HEK293T (cell line): ENCODE results near the gene TIAM1.

Experiments used
- CTCF ChIA-PET: fragments of 350-600 bp; formaldehyde crosslinking; extraction: SDS; loops from one replicate; lab custom pipeline; 2021; ENCODE audit warnings: antibody characterized with exemption, inconsistent platforms; lab: Yijun Ruan, JAX
- POLR2A ChIA-PET: fragments of 350-600 bp; formaldehyde crosslinking; extraction: SDS; loops from one replicate; lab custom pipeline; 2020; ENCODE audit warnings: antibody characterized with exemption, inconsistent platforms; lab: Yijun Ruan, JAX
- DNase-seq: peaks from one replicate; pipeline ENCODE4 v3.0.0; 2012; ENCODE audit warnings: mixed read lengths; ENCODE audit errors: extremely low spot score
- ARNT ChIP-seq: fragments of 450-650 bp; IDR thresholded peaks from 2 replicates; pipeline ENCODE4 v1.6.1; 2017; ENCODE audit warnings: mild to moderate bottlenecking
- BHLHE40 ChIP-seq: fragments of 450-650 bp; IDR thresholded peaks from 2 replicates; pipeline ENCODE4 v1.6.1; 2016; ENCODE audit warnings: mild to moderate bottlenecking, moderate library complexity, borderline replicate concordance
- CTBP1 ChIP-seq: fragments of 450-650 bp; IDR thresholded peaks from 2 replicates; pipeline ENCODE4 v1.6.1; 2016; ENCODE audit warnings: borderline replicate concordance
- ELF4 ChIP-seq: fragments of 450-650 bp; IDR thresholded peaks from 2 replicates; pipeline ENCODE4 v1.6.1; 2017; ENCODE audit warnings: antibody characterized with exemption
- FOXA1 ChIP-seq: fragments of 450-650 bp; IDR thresholded peaks from 2 replicates; pipeline ENCODE4 v1.6.1; 2016; ENCODE audit warnings: mild to moderate bottlenecking
- FOXK2 ChIP-seq: fragments of 450-650 bp; IDR thresholded peaks from 2 replicates; pipeline ENCODE4 v1.6.1; 2016; ENCODE audit warnings: mild to moderate bottlenecking
- FOXM1 ChIP-seq: fragments of 450-650 bp; IDR thresholded peaks from 2 replicates; pipeline ENCODE4 v1.6.1; 2017; ENCODE audit warnings: mild to moderate bottlenecking, borderline replicate concordance
- HDGF ChIP-seq: fragments of 450-650 bp; IDR thresholded peaks from 2 replicates; pipeline ENCODE4 v1.6.1; 2017; ENCODE audit warnings: antibody characterized with exemption, borderline replicate concordance
- L3MBTL2 ChIP-seq: fragments of 450-650 bp; conservative IDR thresholded peaks from 2 replicates; pipeline ENCODE4 v1.6.1; 2016; ENCODE audit warnings: mild to moderate bottlenecking
- LEF1 ChIP-seq: fragments of 450-650 bp; IDR thresholded peaks from 2 replicates; pipeline ENCODE4 v1.6.1; 2017; ENCODE audit warnings: mild to moderate bottlenecking, borderline replicate concordance
- NFRKB ChIP-seq: fragments of 450-650 bp; IDR thresholded peaks from 2 replicates; pipeline ENCODE4 v1.6.1; 2016; ENCODE audit warnings: mild to moderate bottlenecking, moderate library complexity
- SP1 ChIP-seq: fragments of 450-650 bp; IDR thresholded peaks from 2 replicates; pipeline ENCODE4 v1.6.1; 2017
- SUZ12 ChIP-seq: fragments of 450-650 bp; IDR thresholded peaks from 2 replicates; pipeline ENCODE4 v1.6.1; 2016; ENCODE audit warnings: mild to moderate bottlenecking
- TARDBP ChIP-seq: fragments of 450-650 bp; IDR thresholded peaks from 2 replicates; pipeline ENCODE4 v1.6.1; 2016
- ZNF384 ChIP-seq: fragments of 450-650 bp; IDR thresholded peaks from 2 replicates; pipeline ENCODE4 v1.6.1; 2016
- TF ChIP-seq, protein P1 (sequence below): fragments of 450-650 bp; IDR thresholded peaks from 2 replicates; pipeline ENCODE4 v1.6.1; 2016

The TIAM1 gene

DNA sequence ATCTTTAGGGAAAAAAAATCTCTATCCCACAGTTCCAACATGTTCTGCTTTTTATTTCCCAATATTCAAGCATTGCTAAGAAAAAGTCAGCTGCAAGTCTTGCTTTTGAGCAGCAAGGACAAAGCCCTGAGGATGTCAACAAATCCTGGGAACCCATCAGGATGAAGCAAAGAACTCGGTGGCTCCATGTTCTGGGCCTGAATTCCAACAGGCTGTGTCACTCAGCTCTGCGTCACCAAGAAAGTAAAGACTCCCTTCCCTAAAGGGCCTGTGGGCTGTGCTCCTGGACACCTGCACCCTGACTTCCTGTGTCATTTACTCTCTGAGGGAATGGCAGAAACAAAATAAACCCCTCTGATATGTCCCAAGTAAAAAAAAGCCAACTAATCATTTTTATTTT, 95.5 kb downstream of the TIAM1 start:
- DNase-seq = no peak
- ChIA-PET CTCF (no interaction called here), POLR2A (no interaction called here)
- no peak for TF ChIP-seq L3MBTL2
- no peak for TF ChIP-seq SP1
- no peak for TF ChIP-seq SUZ12
- TF ChIP-seq ZNF384 = no peak
- TF ChIP-seq TARDBP = no peak
- TF ChIP-seq CTBP1 = no peak
- TF ChIP-seq FOXM1 = no peak
- no peak for TF ChIP-seq NFRKB

DNA sequence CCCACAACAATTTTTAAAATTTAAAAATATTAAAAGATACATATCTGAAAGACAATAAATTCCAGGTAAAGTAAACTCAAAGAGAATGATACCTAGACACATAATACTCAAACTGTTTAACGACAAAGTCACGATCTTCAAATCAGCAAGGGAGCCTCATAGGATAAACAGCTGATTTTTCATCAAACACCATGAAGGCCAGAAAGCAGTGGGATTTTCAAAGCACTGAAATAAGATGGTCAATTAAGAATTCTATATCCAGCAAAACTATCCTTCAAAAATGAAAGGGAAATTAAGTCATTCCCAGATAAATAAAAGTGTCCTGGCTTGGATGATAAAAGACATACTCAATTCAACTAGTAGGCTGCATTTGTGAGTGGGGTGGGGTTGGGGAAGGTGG, 100.5 kb downstream of the TIAM1 start:
- TF ChIP-seq LEF1 = no peak
- TF ChIP-seq HDGF = no peak
- TF ChIP-seq FOXM1 = no peak
- TF ChIP-seq, protein P1, sequence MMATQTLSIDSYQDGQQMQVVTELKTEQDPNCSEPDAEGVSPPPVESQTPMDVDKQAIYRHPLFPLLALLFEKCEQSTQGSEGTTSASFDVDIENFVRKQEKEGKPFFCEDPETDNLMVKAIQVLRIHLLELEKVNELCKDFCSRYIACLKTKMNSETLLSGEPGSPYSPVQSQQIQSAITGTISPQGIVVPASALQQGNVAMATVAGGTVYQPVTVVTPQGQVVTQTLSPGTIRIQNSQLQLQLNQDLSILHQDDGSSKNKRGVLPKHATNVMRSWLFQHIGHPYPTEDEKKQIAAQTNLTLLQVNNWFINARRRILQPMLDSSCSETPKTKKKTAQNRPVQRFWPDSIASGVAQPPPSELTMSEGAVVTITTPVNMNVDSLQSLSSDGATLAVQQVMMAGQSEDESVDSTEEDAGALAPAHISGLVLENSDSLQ = no peak
- no peak for TF ChIP-seq NFRKB
- no peak for TF ChIP-seq SP1
- no peak for TF ChIP-seq TARDBP
- no peak for TF ChIP-seq BHLHE40
- TF ChIP-seq FOXK2 = no peak
- no peak for TF ChIP-seq CTBP1
- TF ChIP-seq FOXA1 = no peak
- TF ChIP-seq ZNF384 = no peak
- TF ChIP-seq ELF4 = no peak
- no peak for TF ChIP-seq L3MBTL2
- TF ChIP-seq SUZ12 = no peak
- TF ChIP-seq ARNT = no peak
- ChIA-PET POLR2A (no interaction called here), CTCF (no interaction called here)
- DNase-seq = no peak

DNA sequence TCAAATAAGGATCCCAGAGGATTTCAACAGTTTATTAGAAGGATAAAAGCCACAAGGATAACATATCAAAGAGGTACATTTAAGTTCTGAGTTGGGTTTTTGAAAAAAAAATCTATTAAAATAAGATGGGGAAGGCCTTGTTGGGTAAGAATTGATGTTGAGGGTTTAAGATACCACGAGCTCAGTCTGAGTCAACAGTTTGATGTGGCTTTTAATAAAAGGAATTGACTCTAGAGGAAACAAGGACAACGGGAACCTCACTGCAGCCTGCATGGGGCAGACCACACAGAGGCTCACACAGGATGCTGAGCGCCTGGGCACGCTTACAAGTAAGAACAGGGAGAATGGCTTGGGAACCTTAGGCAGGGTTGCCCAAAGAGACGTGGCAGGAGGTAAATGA, 107.5 kb downstream of the TIAM1 start:
- DNase-seq = no peak
- TF ChIP-seq FOXA1 = no peak
- no peak for TF ChIP-seq ELF4
- no peak for TF ChIP-seq ARNT
- TF ChIP-seq CTBP1 = no peak
- no peak for TF ChIP-seq LEF1
- TF ChIP-seq ZNF384 = no peak
- TF ChIP-seq NFRKB = no peak
- TF ChIP-seq BHLHE40 = no peak
- no peak for TF ChIP-seq TARDBP
- no peak for TF ChIP-seq FOXM1
- TF ChIP-seq SUZ12 = no peak
- no peak for TF ChIP-seq FOXK2
- ChIA-PET POLR2A (interaction anchor here (0.6 kb wide), 1 partner anchor 427 kb away, joined by 3 read pairs; no protein-coding TSS in a partner anchor), CTCF (no interaction called here)

DNA sequence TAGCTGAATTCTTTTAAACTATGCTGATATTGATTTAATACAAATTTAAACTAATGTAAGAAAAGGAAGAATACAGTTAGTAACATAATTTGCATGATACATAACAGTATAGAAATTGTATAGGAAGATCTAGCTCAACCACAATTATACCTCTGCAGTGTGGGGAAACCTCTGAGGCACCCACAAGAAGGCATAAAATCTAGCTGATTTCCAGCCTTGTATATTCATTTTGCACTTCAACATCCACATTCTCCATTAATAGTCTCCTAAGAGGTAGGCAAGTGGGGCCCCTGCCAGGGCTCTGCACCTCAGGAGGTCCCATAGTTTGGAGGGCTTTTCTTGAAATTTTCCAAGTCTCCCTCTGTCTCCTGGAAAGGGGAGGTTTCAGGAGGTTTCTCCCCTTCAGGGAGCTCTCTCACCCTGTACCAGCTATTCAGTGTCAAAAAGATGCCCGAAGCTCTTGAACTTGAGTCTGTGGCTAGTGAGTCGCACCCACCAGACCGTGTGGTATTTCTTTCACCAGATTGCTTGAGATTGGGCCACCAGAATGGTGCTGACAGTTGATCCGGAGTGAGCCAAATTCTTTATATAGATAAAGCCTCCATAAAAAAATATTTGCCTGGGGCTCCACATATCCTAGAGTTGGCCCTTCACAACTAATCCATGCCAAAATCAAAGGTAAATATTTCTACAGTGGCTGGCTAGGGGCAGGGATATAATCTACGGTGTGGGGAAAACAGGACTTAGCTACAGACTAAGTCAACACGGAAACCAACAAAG, 108.2 kb downstream of the TIAM1 start:
- CTCF ChIA-PET = interaction anchor here (0.6 to 0.7 kb wide), 2 partner anchors 37 to 175 kb away, joined by 3 to 4 read pairs; no protein-coding TSS in a partner anchor
- TF ChIP-seq ARNT = no peak
- POLR2A ChIA-PET = interaction anchor here (0.6 kb wide), 1 partner anchor 427 kb away, joined by 3 read pairs; no protein-coding TSS in a partner anchor
- no peak for DNase-seq

DNA sequence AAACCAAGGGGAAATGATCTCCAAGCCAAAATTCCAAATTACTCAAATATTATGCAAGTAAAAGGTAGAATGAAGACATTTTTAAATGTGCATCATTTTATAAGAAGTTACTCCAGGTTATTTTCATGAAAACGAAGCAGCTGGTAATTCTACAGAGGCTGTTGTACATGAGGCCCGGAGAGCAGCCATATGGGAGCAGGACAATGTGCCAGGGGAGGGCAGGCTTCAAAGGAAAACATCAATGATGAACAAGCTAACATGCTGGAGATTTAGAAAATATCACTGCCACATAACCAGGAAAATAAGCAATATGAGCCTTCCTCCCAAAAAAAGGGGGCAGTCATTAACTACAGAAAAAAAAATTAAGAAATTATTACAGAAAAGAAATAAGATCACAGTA, 109.1 kb downstream of the TIAM1 start:
- TF ChIP-seq SUZ12 (no peak), L3MBTL2 (no peak), HDGF (no peak), ZNF384 (no peak), CTBP1 (no peak), ELF4 (no peak), NFRKB (no peak), SP1 (no peak), FOXK2 (no peak), TARDBP (no peak), FOXA1 (no peak), LEF1 (no peak)
- TF ChIP-seq, protein P1 = no peak
- POLR2A ChIA-PET = no interaction called here
- DNase-seq = no peak
- CTCF ChIA-PET = no interaction called here

DNA sequence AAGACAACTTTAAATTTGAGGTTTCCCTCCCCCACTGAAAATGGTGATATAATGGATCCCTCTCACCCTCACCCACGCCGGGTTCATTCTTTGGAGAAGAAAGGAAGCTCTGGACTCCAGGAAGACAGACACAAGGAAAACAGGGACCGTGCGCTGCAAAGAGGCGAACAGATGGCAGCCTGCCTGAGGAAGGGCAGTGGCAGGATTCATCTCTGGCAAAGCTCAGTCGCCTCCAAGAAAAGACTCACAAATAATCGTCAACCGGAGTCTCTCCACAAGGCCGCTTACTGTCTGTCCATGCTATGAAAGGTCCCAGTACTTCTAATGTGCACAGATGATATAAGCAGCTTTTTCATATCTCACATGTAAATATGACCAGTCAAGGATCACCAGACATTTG, 110.3 kb downstream of the TIAM1 start:
- TF ChIP-seq SP1 (no peak), HDGF (no peak), FOXA1 (no peak), ELF4 (no peak), FOXK2 (no peak), NFRKB (no peak), BHLHE40 (no peak), SUZ12 (no peak), ARNT (no peak), ZNF384 (no peak), L3MBTL2 (no peak), LEF1 (no peak), CTBP1 (no peak), FOXM1 (no peak), TARDBP (no peak)
- TF ChIP-seq, protein P1 = no peak
- DNase-seq = no peak
- CTCF ChIA-PET = interaction anchor here (0.6 kb wide), 2 partner anchors 163 to 1357 kb away, joined by 3 to 4 read pairs; no protein-coding TSS in a partner anchor
- POLR2A ChIA-PET = no interaction called here
